C4-2B (cell line): ENCODE results near the gene PCED1B.

Source experiments
- H3K27ac ChIP-seq: fragments of 450-650 bp; 2 replicates; pipeline ENCODE4 v1.5.1; 2017
- ZFX ChIP-seq: fragments of 450-650 bp; IDR thresholded peaks from 2 replicates; pipeline ENCODE4 v1.6.1; 2017
- TF ChIP-seq, protein P1 (sequence below): fragments of 450-650 bp; conservative IDR thresholded peaks from 2 replicates; pipeline ENCODE4 v1.5.1; 2017; ENCODE audit warnings: mild to moderate bottlenecking

PCED1B gene

DNA sequence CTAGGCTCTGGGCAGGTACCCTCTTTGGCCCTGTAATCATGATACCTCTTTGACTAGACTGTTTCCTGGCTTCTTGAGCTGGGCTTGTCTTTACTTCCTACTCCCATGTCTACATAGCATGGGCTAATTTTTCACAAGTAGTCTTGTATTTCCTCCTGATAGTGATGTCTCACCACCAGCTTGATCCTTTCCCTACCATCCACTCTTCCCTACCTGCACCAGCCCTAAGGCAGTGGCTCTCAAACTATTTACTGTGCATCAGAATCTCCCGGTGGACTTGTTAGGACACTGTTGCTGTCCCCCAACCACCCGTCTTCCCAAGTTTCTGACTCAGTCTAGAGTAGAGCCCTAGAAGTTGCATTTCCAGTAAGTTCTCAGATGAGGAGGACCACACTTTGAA, 163.0 kb downstream of the PCED1B start:
- TF ChIP-seq ZFX: no peak
- TF ChIP-seq, protein P1, sequence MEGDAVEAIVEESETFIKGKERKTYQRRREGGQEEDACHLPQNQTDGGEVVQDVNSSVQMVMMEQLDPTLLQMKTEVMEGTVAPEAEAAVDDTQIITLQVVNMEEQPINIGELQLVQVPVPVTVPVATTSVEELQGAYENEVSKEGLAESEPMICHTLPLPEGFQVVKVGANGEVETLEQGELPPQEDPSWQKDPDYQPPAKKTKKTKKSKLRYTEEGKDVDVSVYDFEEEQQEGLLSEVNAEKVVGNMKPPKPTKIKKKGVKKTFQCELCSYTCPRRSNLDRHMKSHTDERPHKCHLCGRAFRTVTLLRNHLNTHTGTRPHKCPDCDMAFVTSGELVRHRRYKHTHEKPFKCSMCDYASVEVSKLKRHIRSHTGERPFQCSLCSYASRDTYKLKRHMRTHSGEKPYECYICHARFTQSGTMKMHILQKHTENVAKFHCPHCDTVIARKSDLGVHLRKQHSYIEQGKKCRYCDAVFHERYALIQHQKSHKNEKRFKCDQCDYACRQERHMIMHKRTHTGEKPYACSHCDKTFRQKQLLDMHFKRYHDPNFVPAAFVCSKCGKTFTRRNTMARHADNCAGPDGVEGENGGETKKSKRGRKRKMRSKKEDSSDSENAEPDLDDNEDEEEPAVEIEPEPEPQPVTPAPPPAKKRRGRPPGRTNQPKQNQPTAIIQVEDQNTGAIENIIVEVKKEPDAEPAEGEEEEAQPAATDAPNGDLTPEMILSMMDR: no peak
- H3K27ac ChIP-seq: no peak overlapping the region

GRCh38 chr12:47244835-47245234, 165.4 kb downstream of the PCED1B start:
- peak overlapping the region; percentile 99 for H3K27ac ChIP-seq
- no peak for TF ChIP-seq ZFX
- TF ChIP-seq, protein P1: no peak

DNA sequence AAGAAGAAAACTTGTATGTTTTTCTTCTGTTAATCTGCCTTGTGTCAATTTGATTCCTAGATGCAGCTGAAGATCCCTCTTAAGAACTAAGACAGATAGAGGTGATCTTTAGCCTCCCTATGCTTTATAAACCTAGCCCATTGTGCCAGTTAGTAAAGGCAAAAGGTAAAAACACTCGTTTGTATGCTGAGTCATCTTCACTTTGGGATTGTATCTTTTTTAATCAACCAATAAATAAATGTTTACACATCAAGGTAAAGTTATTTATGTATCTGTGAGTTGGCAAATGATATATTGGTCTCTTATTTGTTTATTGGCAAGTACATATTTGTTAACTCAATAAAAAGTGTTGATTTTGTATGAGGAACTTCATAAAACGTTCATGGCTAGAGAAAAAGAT, 166.2 kb downstream of the PCED1B start:
- peak overlapping the region; percentile 99 for H3K27ac ChIP-seq

GRCh38 chr12:47247418-47247817, 168.0 kb downstream of the PCED1B start:
- TF ChIP-seq ZFX: no peak
- TF ChIP-seq, protein P1: no peak
- H3K27ac ChIP-seq: peak overlapping the region; percentile 99

More for the DNA sequence above, 166.2 kb downstream of the PCED1B start:
- no peak for TF ChIP-seq ZFX
- TF ChIP-seq, protein P1: no peak

GRCh38 chr12:47249082-47249481, 169.7 kb downstream of the PCED1B start:
- TF ChIP-seq, protein P1: no peak
- peak overlapping the region; percentile 90 for H3K27ac ChIP-seq

GRCh38 chr12:47249719-47250357, 170.4 kb downstream of the PCED1B start:
- no peak for TF ChIP-seq ZFX
- TF ChIP-seq, protein P1: no peak
- H3K27ac ChIP-seq: peak overlapping the region; percentile 90

- H3K27ac ChIP-seq: no peak overlapping the region
- no peak for TF ChIP-seq ZFX
Observed at GRCh38 chr12:47251919-47252318, 172.5 kb downstream of the PCED1B start.

GRCh38 chr12:47264951-47265350, 185.5 kb downstream of the PCED1B start:
- TF ChIP-seq ZFX: no peak
- TF ChIP-seq, protein P1: no peak
- peak overlapping the region; percentile 6; the same call in 1 of the 2 replicates for H3K27ac ChIP-seq
